GM19372 (cell line): ENCODE data around the gene SLC34A3.

ENCODE experiments used
- ATAC-seq: cut with Tn5 transposase; IDR thresholded peaks from one replicate; pipeline ENCODE4 v1.9.1; 2021; ENCODE audit warnings: mild to moderate bottlenecking, low read depth, moderate library complexity; ENCODE audit not compliant: unreplicated experiment

Gene SLC34A3

DNA sequence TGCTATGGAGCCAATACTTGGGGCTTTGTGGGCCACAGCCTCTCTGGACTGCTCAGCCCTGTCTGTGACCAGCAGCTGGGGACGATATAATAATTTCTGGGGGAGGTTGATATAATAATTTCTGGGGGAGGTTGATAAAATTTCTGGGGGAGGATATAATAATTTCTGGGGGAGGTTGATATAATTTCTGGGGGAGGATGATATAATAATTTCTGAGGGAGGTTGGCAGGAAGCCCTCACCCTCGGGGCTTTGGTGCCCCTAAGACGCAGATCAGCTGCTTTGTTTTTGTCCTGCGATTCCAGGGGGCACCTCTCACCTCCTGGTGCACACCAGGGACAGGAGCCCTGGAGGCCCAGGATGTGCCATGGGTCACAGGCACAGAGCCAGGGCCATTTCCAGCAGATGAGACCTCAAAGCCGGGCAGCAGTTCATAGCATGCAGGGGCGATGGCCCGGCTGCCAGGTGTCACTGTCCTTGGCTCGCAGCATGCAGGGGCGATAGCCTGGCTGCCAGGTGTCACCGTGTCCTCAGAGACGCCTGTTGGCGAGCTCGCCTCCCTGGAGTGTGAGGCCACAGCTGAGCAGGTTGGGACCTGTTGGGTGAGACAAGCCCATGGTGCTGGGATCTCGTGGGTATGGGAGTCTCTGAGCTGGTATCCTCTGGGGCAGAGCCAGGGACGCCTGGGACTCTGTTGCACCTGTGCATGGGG lies 43.1 kb downstream of the SLC34A3 start:
- ATAC-seq: no peak

DNA sequence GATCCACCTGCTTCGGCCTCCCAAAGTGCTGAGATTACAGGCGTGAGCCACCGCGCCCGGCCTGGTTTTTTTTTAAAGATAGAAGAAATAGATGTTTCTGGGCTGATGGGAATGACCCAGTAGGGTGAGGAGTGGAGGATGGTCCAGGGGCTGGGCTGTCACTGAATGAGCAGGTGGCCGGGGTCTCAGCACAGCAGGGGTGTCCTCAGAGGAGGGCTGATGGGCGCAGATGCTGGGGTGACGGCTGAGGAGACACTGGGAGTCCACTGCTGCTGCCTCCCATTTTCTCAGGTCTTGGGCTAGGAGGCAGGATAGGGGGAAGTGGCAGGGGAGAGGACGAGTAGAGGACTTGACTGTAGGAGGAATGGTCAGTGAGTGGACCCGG lies 44.5 kb downstream of the SLC34A3 start:
- ATAC-seq: no peak

DNA sequence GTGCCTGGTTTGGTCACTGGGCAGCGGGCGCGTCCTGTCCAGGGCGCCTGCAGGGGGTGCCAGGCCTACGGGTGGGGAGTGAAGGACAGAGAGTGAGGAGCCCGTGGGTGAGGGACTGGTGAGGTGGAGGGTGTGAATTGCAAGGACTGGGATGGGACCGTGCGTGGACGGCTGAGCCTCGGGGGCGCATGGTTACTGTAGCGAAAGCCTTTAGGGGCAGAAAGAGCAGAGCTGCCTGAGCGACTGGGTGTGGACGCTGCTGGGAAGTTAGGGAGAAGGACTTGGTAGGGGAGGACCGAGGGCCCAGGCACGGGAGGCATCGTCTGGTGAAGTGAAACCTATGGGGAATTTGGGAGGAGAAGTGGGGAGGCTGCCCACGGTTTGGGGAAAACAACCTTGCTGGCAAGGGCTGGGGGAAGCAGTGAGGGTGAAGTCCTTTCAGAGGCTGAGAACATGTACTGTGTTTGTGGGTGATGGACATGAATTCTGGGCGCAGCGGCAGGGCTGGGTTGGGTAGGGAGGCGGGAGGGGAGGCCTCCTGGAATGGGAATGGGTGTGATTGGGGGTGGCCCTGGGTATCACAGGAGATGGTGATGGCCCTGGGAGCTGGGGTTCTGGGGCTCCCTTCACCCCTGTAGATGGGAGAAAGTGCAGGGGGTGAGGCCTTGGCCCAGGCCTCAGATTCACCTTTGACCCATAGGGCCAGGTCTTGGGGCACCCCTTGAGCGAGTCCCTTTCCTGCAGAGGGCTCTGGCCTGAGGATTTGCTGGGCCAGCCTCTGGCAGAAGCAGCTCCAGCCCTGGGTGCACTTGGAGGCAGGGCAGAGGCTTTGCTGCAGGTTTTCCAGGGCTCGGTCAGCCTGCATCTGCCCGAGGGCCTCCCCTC lies 45.1 kb downstream of the SLC34A3 start:
- no peak for ATAC-seq

DNA sequence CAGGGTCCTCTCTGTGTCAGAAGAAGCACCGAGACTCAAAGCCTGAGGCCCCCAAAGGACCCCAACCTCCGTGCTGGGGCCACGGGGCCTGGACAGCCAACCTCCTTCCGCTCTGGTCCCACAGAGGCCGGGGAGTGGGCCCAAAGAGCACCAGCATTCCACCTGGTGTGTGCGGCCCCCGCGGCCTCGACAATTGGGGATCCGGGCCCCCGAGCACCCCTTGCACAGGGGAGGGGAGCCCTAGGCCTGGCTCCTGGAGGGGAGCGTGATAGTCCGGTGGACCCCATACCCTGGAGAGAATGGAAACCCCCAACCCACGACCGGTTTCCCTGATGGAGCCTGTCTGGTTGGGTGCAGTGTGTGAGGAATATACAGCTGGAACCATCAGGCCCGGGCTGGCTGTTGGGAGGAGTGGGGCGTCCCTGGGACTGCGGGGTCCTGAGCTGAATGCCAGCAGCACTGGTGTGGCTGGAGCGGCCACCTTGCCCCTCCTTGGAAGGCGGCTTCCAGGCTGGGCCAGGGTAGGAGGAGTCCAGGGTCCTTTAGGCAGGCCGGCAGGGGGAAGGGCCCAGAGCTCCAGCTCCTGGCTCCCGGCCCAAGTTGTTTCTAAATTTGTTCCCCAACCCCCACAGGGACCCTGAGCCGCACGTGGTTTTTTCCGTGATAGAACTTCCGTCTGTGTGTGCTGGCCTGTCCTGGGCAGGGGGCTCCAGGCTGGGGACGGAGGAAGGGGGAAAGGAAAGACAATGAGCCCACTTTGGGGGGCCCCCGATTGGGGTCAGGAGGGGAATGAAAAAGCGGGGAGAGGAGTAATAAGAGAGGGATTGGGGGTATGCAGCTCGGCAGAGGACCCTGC lies 46.0 kb downstream of the SLC34A3 start:
- no peak for ATAC-seq

DNA sequence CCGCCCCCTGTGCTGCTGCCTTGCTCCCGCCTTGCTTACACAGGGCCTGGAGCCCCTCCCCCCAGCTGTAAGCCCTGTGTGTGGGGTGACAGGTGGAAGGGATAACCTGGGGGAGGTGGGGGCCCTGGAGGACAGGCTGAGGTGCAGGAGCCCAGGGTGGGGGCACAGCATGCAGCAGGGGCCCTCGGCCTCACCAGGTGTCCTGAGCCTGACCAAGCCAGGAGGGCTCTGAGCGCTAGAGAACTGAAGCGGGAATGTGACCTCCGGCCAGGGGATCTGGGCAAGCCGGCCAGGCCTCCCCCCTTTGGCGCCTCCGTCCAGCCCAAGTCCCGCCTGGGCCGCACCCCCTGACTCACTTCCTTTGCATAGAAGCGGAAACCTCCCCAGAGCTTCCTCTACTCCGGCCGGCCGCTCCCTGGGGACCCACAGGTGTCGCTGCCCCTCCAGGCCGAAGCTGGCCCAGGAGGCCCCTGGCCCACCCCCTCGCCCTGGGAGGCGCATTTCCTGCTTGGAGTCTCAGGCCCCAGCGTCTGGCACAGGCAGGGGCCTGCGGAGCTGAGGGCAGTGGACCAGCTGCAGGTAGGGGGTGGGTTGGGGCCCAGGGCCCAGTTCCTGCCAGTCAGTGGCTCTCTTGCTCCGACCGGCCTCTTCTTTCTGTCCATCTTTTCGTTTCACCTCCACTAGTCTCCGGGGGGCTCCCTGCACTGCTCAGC lies 46.8 kb downstream of the SLC34A3 start, which contains the start of gene TOR4A:
Gene TOR4A (plus strand): TSS at position 398 of the 713 bp plus-strand sequence. CDS start 964 bp downstream, outside the sequence.
- peak; percentile 71 for ATAC-seq

DNA sequence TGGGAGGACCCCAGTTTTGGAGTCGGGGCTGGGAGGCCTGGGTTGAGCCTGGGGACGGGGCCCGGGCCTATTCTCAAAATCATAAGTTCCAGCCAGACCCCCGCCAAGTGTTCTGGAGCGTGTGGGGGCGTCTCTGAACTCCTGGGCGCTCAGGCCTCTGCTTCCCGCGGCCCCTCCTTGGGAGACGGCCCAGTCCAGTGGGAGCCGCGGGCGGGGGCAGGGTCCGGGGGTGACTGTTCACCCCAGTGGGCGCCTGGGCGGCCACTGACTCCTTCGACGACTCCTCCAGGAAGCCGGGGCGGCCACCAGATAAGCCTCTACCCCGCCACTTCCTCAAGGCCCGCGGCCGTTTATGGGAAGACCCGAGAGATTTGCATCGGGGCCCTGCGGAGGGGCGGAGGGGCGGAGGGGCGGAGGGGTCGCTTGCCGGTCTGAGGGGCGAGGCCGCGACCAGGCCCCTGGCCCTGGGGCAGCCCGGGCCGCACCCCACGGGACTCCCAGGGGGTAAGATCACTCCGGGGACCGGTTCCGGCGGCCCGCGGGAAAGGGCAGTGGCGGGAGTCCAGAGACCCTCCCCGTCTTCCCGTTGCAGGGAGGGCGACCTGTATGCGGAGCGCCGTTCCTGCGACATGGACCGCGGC lies 47.5 kb downstream of the SLC34A3 start:
- no peak for ATAC-seq

DNA sequence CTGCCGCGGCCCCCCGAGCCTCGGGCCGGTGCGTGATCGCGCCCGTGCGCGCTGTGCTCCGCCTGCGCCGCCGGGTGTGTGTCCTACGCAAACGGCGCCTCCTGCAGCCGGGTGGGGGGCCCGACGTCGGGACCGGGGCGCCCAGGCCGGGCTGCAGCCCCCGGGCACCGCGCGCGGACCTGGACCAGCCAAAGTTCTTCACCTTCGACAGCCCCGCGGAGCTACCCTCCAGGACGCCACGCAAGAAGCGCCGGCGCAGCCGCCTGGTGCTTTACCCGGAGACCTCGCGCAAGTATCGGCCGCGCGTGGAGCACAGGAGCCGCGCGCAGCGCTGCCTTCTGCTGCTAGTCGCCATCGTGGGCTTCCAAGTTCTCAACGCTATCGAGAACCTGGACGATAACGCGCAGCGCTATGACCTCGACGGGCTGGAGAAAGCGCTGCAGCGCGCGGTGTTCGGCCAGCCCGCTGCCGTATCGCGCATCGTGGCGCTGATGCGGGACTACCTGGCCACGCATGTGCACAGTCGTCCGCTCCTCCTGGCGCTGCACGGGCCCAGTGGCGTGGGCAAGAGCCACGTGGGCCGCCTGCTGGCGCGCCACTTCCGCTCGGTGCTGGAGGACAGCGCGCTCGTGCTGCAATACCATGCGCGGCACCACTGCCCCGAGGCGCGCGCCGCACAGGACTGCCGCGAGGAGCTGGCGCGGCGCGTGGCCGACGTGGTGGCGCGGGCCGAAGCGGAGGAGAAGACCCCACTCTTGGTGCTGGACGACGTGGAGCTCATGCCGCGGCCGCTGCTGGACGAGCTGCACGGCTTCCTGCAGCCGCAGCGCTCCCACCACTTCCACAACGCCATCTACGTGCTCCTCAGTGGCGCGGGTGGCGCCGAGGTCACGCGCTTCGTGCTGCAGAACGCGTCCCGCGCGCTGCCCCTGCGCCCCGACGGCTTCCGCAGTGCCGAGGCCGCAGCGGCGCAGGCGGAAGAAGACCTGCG lies 48.3 kb downstream of the SLC34A3 start:
- ATAC-seq: no peak

DNA sequence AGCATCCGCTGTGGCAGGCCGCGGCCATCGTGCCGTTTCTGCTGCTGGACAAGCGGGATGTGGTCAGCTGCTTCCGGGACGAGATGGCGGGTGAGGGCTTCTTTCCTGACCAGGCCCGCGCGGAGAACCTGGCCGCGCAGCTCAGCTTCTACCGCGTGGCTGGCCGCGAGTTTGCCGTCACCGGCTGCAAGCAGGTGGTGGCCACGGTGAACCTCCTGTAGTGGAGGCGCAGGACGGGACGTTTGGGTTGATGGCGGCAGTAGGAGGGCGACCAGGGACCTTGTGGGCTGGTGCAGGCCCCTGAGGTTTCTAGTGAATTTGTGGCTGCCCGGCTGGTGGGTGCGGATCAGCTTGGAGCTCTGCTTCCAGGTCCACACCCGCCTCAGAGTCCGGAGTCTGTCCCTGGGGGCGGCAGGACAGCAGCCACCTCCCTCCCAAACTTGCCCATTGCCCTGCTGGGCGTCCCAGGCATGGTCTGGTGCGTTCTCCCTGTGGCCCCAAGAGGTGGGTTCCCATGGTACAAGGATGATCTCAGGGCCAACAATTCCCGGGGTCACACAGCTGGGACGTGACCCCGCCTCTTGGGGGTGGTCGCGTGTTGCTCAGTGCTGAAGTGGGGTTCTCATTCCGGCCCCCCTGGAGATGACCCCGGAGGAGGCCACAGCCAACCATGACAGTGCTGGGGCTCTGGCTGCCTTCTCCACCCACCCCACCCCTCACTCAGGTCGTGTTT lies 49.2 kb downstream of the SLC34A3 start:
- ATAC-seq: no peak

DNA sequence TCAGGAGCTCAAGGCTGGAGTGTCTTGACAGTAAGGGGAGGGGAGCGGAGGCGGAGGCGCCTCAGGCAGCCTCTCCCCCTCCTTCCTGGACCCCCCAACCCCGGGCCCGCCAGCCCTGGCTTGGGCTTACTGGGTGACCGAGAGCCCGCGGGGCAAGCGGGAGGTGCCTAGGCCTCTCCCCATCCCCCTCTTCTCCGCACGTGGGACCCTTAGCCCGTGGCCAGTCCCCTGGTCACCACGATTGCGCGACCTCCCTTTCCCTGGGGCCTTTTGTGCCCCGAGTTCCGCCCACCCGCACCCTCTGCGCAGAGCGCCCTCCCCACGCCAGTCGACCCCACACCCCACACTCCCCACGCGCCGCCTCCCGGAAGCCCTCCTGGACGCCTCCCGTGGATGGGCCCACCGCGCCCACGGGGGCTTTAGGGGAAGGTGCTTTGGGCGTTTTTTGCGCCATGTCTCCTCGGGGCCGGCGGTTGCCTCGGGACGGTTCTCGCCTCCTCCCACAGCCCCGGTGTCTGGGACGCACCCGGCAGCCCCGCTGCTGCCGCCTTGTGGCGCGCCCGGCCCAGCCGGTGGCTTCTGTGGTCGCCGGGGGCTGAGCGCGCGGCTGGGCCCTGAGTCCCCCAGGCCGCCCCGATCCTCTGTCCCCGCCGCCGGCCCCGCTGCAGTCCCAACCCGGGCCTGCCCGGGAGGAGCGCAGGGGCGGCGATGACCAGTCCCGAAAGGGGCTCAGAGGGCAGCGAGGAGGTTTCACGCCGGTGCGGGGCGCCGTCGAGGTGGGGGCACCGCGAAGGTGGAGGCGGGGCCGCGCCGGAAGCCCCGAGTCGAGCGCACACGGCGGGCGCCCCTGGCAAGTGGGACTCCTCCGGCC lies 50.0 kb downstream of the SLC34A3 start:
- ATAC-seq: no peak

DNA sequence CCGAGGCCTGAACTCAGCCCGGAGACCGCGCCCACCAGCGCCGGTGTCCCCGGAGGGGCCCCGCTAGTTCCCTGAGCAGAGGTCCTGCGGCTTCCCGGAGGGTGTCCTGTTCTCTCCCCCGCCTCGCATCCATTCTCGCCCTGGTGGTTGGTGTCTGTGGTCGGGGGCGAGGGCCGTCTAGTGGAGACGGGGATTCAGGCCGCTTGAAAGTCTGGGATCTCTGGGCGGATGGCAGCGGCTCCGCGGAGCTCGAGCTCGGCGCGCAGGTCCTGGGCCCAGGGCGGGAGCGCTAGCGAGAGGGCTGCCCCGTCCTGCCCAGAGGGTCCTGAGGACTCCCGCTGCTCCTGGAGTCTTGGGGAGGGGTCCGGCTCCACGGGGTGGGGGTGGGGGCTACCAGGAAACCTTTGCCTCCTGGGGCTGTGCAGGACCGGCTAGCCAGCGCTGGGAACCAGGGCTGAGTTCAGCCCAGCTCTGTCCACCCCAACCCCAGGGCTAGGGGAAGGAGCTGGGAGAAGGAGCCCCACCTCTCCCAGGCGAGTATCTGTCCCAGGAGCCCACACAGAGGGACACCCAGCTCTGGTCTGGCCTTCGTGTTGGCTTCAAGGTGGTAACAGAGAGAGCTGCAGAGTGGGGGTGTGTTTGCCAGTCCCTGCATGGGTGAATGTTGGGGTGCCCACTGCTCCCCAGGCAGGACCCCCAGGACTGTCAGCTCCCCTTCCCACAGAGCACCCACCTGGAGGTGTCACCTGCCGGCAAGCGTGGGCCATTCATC lies 50.8 kb downstream of the SLC34A3 start:
- no peak for ATAC-seq
